ENCODE data around the gene OTP.

DNA sequence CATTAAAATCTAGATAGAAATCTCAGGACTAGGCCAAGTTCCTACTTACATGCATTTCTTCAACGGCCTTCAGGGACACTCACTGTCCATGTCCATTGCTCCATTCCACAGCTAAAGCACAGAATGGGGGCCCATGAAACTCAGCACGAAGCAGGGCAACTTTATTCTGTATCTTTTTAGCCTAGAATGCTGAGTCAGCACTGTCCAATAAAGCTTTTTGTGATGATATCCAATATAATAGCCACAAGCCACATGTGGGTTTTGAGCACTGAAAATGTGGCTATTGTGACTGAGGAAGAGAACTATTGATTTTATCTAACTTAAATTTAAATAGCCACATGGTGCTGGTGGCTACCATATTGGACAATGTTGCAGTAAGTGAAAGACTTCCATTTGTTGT lies 21.6 kb downstream of the OTP start:
- TF ChIP-seq, protein P1, sequence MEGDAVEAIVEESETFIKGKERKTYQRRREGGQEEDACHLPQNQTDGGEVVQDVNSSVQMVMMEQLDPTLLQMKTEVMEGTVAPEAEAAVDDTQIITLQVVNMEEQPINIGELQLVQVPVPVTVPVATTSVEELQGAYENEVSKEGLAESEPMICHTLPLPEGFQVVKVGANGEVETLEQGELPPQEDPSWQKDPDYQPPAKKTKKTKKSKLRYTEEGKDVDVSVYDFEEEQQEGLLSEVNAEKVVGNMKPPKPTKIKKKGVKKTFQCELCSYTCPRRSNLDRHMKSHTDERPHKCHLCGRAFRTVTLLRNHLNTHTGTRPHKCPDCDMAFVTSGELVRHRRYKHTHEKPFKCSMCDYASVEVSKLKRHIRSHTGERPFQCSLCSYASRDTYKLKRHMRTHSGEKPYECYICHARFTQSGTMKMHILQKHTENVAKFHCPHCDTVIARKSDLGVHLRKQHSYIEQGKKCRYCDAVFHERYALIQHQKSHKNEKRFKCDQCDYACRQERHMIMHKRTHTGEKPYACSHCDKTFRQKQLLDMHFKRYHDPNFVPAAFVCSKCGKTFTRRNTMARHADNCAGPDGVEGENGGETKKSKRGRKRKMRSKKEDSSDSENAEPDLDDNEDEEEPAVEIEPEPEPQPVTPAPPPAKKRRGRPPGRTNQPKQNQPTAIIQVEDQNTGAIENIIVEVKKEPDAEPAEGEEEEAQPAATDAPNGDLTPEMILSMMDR (conservative IDR thresholded peaks at IDR 0.05; ENCODE audit: low read depth, low read length), result no peak
- no peak for TF ChIP-seq EZH2 (IDR thresholded peaks at IDR 0.05; ENCODE audit: borderline replicate concordance, low read depth, low read length, poor library complexity, severe bottlenecking)

Measured in A673 (cell line).